ENCODE results near the gene SIM1. TPM values are rescaled to one million over a fixed set of nuclear protein-coding genes. Genes with fewer than 3 reads are reported as not detected.

Gene SIM1
- total RNA-seq, 1 donor from 2014 or later = not detected

GRCh38 chr6:100456141-100456907 lies 8.4 kb downstream of the SIM1 start:
- Mint-ChIP-seq H3K36me3 (ENCODE audit: low read depth) (peaks cover 3% of the 10 kb centered on the region), H3K4me3 (no peak overlapping the region), H3K27ac (no peak overlapping the region), H3K27me3 (peaks cover 61% of the 10 kb centered on the region), H3K9me3 (peaks cover 8% of the 10 kb centered on the region), H3K4me1 (peaks cover 4% of the 10 kb centered on the region)
- ChIA-PET CTCF (no interaction called here), POLR2A (no interaction called here)
- intact Hi-C loops (cut with micrococcal nuclease) = loop anchor here (5.0 kb wide), 1 partner anchor 1609 kb away; no protein-coding TSS in a partner anchor
- no peak for TF ChIP-seq CTCF (IDR thresholded peaks at IDR 0.05)
- ATAC-seq (ENCODE audit: low read depth) (no peak), DNase-seq (no peak)

- peaks cover 8% of the 10 kb centered on the region for H3K9me3 Mint-ChIP-seq
- H3K36me3 Mint-ChIP-seq (ENCODE audit: low read depth) = peaks cover 3% of the 10 kb centered on the region
- TF ChIP-seq CTCF (IDR thresholded peaks at IDR 0.05) = no peak
- H3K27ac Mint-ChIP-seq = no peak overlapping the region
- peaks cover 4% of the 10 kb centered on the region for H3K4me1 Mint-ChIP-seq
- DNase-seq (no peak), ATAC-seq (ENCODE audit: low read depth) (no peak)
- peaks cover 57% of the 10 kb centered on the region for H3K27me3 Mint-ChIP-seq
- intact Hi-C loops (cut with micrococcal nuclease) = loop anchor here (5.0 kb wide), 1 partner anchor 1608 kb away; no protein-coding TSS in a partner anchor
- no peak overlapping the region for H3K4me3 Mint-ChIP-seq
- POLR2A ChIA-PET = no interaction called here
- CTCF ChIA-PET = no interaction called here
Observed at GRCh38 chr6:100455230-100456124, 9.2 kb downstream of the SIM1 start.

- no peak for DNase-seq
- H3K4me1 Mint-ChIP-seq = peaks cover 4% of the 10 kb centered on the region
- ATAC-seq (ENCODE audit: low read depth) = no peak
- intact Hi-C loops (cut with micrococcal nuclease) = loop anchor here (5.0 kb wide), 1 partner anchor 1607 kb away; no protein-coding TSS in a partner anchor
- CTCF ChIA-PET = no interaction called here
- H3K9me3 Mint-ChIP-seq = peaks cover 8% of the 10 kb centered on the region
- no peak overlapping the region for H3K4me3 Mint-ChIP-seq
- H3K36me3 Mint-ChIP-seq (ENCODE audit: low read depth) = peaks cover 3% of the 10 kb centered on the region
- peaks cover 53% of the 10 kb centered on the region for H3K27me3 Mint-ChIP-seq
- POLR2A ChIA-PET = no interaction called here
- H3K27ac Mint-ChIP-seq = no peak overlapping the region
- no peak for TF ChIP-seq CTCF (IDR thresholded peaks at IDR 0.05)
Observed at GRCh38 chr6:100454551-100455229, 10.0 kb downstream of the SIM1 start.

- ATAC-seq (ENCODE audit: low read depth) = no peak
- H3K27me3 Mint-ChIP-seq = peaks cover 52% of the 10 kb centered on the region
- H3K9me3 Mint-ChIP-seq = peaks cover 8% of the 10 kb centered on the region
- TF ChIP-seq CTCF (IDR thresholded peaks at IDR 0.05) = no peak
- DNase-seq = no peak
- ChIA-PET CTCF (no interaction called here), POLR2A (no interaction called here)
- H3K4me1 Mint-ChIP-seq = peaks cover 4% of the 10 kb centered on the region
- no peak overlapping the region for H3K27ac Mint-ChIP-seq
- no peak overlapping the region for H3K4me3 Mint-ChIP-seq
- intact Hi-C loops (cut with micrococcal nuclease) = no loop called here
- H3K36me3 Mint-ChIP-seq (ENCODE audit: low read depth) = no peaks in the 10 kb centered on the region
Observed at GRCh38 chr6:100453701-100454521, 10.8 kb downstream of the SIM1 start.
